Neural cell (in vitro differentiated cells): ENCODE measurements around the gene DTYMK. TPM values are rescaled to one million over a fixed set of nuclear protein-coding genes. Genes with fewer than 3 reads are reported as not detected.

Source experiments
- H2AFZ ChIP-seq: fragments of 200-600, 300-800 bp; sonication (generic), shearing (Covaris generic); 2 replicates; pipeline ENCODE4 v1.6.0; 2014; ENCODE audit warnings: low read depth, mild to moderate bottlenecking, antibody characterized with exemption, low read length, moderate library complexity
- H3F3A ChIP-seq: fragments of 200-600 bp; shearing (Covaris generic); 2 replicates; pipeline ENCODE4 v1.6.1; 2016; ENCODE audit warnings: mild to moderate bottlenecking, moderate library complexity, mixed read lengths, antibody characterized with exemption, low read length; ENCODE audit not compliant: insufficient read depth, poor library complexity, severe bottlenecking
- H3K27ac ChIP-seq: fragments of 200-600, 300-800 bp; sonication (generic), shearing (Covaris generic); 2 replicates; pipeline ENCODE4 v1.5.1; 2014; ENCODE audit warnings: mild to moderate bottlenecking, low read length, moderate library complexity
- H3K27me3 ChIP-seq: fragments of 300-800, 200-600 bp; sonication (generic), shearing (Covaris generic); 2 replicates; pipeline ENCODE4 v1.6.0; 2014; ENCODE audit warnings: mild to moderate bottlenecking, low read depth, low read length, moderate library complexity; ENCODE audit not compliant: insufficient read depth
- H3K36me3 ChIP-seq: fragments of 300-800, 200-600 bp; sonication (generic), shearing (Covaris generic); 2 replicates; pipeline ENCODE4 v1.5.1; 2014; ENCODE audit warnings: mild to moderate bottlenecking, antibody characterized with exemption, low read length, moderate library complexity; ENCODE audit not compliant: insufficient read depth
- H3K4me2 ChIP-seq: fragments of 300-800, 200-600 bp; sonication (generic), shearing (Covaris generic); 2 replicates; pipeline ENCODE4 v1.6.0; 2014; ENCODE audit warnings: mild to moderate bottlenecking, low read length
- H3K4me3 ChIP-seq: fragments of 300-800, 200-600 bp; sonication (generic), shearing (Covaris generic); 2 replicates; pipeline ENCODE4 v1.5.1; 2014; ENCODE audit warnings: mild to moderate bottlenecking, low read length, moderate library complexity
- H3K79me2 ChIP-seq: fragments of 200-600 bp; shearing (Covaris generic); replicated peaks from 2 replicates; pipeline ENCODE4 v1.6.0; 2014; ENCODE audit warnings: mild to moderate bottlenecking, low read length, moderate library complexity; ENCODE audit not compliant: insufficient read depth
- H3K9ac ChIP-seq: fragments of 300-800, 200-600 bp; sonication (generic), shearing (Covaris generic); 2 replicates; pipeline ENCODE4 v1.6.1; 2016; ENCODE audit warnings: mild to moderate bottlenecking, low read length, mixed read lengths
- H3K9me2 ChIP-seq: fragments of 200-600 bp; shearing (Covaris generic); 2 replicates; pipeline ENCODE4 v1.6.1; 2016; ENCODE audit warnings: mild to moderate bottlenecking, low read length, mixed read lengths; ENCODE audit not compliant: insufficient read depth
- H3K9me3 ChIP-seq: fragments of 200-600, 300-800 bp; sonication (generic), shearing (Covaris generic); 2 replicates; pipeline ENCODE4 v1.6.1; 2016; ENCODE audit warnings: mild to moderate bottlenecking, mixed run types, low read length, moderate library complexity, mixed read lengths
- H4K20me1 ChIP-seq: fragments of 200-600 bp; shearing (Covaris generic); 2 replicates; pipeline ENCODE4 v1.6.1; 2016; ENCODE audit warnings: mild to moderate bottlenecking, mixed run types; ENCODE audit not compliant: insufficient read depth
- EP300 ChIP-seq: fragments of 450-650 bp; conservative IDR thresholded peaks from 2 replicates; pipeline ENCODE4 v1.6.1; 2014; ENCODE audit warnings: antibody characterized with exemption, mild to moderate bottlenecking, moderate library complexity; ENCODE audit not compliant: poor library complexity, severe bottlenecking
- EZH2 ChIP-seq: fragments of 200-600, 300-800 bp; shearing (Covaris generic), sonication (generic); IDR thresholded peaks from 2 replicates; pipeline ENCODE4 v1.6.1; 2014; ENCODE audit warnings: antibody characterized with exemption, low read length, borderline replicate concordance, mild to moderate bottlenecking; ENCODE audit not compliant: insufficient read depth, poor library complexity, severe bottlenecking
- MXI1 ChIP-seq: fragments of 450-650 bp; conservative IDR thresholded peaks from 2 replicates; pipeline ENCODE4 v1.6.1; 2014; ENCODE audit warnings: antibody characterized with exemption, mild to moderate bottlenecking; ENCODE audit not compliant: poor library complexity, severe bottlenecking
- POLR2AphosphoS5 ChIP-seq: IDR thresholded peaks from 2 replicates; pipeline ENCODE4 v1.6.1; 2012
- RAD21 ChIP-seq: fragments of 450-650 bp; conservative IDR thresholded peaks from 2 replicates; pipeline ENCODE4 v1.6.1; 2014; ENCODE audit warnings: antibody characterized with exemption, mild to moderate bottlenecking, moderate library complexity
- SMC3 ChIP-seq: fragments of 450-650 bp; conservative IDR thresholded peaks from 2 replicates; pipeline ENCODE4 v1.6.1; 2014; ENCODE audit warnings: antibody characterized with exemption, mild to moderate bottlenecking, moderate library complexity; ENCODE audit not compliant: poor library complexity
- TAF1 ChIP-seq: IDR thresholded peaks from 2 replicates; pipeline ENCODE4 v1.6.1; 2012; ENCODE audit warnings: low read depth
- polyA plus RNA-seq: library from polyadenylated mRNA; depleted of rRNA; stranded (reverse); fragments of >200 nt; gene quantifications from 2 replicates; pipeline ENCODE4 v1.2.3, GENCODE V29; 2014
- TF ChIP-seq, protein P1 (sequence below): IDR thresholded peaks from 2 replicates; pipeline ENCODE4 v1.6.1; 2012; ENCODE audit warnings: borderline replicate concordance
- TF ChIP-seq, protein P2 (sequence below): fragments of 450-650 bp; IDR thresholded peaks from 2 replicates; pipeline ENCODE4 v1.5.1; 2014; ENCODE audit warnings: antibody characterized with exemption, mild to moderate bottlenecking, moderate library complexity; ENCODE audit not compliant: poor library complexity, severe bottlenecking

The DTYMK gene
- polyA plus RNA-seq, 1 donor from 2014 or later, result 33.5 TPM

DNA sequence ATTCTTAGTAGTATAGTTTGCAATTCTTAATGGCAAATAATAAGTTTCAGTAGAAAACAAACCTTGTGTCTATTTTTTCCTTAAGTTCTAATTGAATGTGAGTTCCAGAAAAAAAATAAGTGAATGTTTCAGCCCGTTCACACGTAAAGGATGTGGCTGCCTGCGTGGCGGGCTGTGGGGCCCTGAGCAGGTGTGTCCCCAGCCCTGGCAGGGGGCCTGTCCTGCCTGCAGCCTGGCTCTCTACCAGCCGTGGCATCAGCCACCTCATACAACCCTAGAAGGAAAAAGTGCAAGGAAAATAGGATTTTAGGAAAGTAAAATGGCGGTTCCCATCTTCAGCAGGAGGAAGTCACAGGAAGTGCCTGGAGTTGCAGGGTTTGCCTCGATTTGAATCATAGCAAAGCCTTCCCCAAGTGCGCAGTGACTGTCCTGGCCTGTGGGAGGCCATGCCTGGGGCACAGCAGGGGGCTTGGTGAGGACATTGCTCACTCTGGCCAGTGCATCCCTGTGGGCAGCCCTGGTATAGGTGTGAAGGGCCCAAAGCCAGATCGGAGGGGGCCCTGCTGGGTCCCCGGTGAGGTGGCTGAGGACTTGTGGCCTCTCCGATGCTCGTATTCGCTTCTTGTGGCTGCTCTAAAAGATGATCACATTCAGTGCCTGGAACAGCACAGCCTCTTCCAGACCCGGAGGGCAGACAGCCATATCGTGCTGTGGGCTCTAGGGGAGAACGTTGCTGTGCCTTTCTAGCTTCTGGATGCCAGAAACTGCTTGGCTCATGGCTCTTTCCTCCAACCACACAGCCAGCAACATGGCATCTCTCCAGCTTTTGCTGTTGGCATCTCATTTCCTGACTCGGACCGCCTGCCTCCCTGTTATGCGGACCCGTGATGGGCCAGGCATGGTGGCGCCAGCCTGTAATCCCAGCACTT, 12.6 kb downstream of the DTYMK start:
- Histone ChIP-seq H3K4me3 (no peak overlapping the region), H4K20me1 (no peaks in the 10 kb centered on the region), H3K27ac (no peak overlapping the region), H3K9me3 (no peaks in the 10 kb centered on the region), H3F3A (no peaks in the 10 kb centered on the region), H3K79me2 (no peaks in the 10 kb centered on the region), H3K9ac (no peak overlapping the region), H2AFZ (no peak overlapping the region), H3K27me3 (no peaks in the 10 kb centered on the region), H3K9me2 (no peaks in the 10 kb centered on the region), H3K36me3 (no peaks in the 10 kb centered on the region), H3K4me2 (no peak overlapping the region)
- TF ChIP-seq TAF1 (no peak), EZH2 (no peak), POLR2AphosphoS5 (no peak), SMC3 (no peak), RAD21 (no peak), EP300 (no peak), MXI1 (no peak)
- TF ChIP-seq, protein P1, sequence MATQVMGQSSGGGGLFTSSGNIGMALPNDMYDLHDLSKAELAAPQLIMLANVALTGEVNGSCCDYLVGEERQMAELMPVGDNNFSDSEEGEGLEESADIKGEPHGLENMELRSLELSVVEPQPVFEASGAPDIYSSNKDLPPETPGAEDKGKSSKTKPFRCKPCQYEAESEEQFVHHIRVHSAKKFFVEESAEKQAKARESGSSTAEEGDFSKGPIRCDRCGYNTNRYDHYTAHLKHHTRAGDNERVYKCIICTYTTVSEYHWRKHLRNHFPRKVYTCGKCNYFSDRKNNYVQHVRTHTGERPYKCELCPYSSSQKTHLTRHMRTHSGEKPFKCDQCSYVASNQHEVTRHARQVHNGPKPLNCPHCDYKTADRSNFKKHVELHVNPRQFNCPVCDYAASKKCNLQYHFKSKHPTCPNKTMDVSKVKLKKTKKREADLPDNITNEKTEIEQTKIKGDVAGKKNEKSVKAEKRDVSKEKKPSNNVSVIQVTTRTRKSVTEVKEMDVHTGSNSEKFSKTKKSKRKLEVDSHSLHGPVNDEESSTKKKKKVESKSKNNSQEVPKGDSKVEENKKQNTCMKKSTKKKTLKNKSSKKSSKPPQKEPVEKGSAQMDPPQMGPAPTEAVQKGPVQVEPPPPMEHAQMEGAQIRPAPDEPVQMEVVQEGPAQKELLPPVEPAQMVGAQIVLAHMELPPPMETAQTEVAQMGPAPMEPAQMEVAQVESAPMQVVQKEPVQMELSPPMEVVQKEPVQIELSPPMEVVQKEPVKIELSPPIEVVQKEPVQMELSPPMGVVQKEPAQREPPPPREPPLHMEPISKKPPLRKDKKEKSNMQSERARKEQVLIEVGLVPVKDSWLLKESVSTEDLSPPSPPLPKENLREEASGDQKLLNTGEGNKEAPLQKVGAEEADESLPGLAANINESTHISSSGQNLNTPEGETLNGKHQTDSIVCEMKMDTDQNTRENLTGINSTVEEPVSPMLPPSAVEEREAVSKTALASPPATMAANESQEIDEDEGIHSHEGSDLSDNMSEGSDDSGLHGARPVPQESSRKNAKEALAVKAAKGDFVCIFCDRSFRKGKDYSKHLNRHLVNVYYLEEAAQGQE, result no peak
- TF ChIP-seq, protein P2, sequence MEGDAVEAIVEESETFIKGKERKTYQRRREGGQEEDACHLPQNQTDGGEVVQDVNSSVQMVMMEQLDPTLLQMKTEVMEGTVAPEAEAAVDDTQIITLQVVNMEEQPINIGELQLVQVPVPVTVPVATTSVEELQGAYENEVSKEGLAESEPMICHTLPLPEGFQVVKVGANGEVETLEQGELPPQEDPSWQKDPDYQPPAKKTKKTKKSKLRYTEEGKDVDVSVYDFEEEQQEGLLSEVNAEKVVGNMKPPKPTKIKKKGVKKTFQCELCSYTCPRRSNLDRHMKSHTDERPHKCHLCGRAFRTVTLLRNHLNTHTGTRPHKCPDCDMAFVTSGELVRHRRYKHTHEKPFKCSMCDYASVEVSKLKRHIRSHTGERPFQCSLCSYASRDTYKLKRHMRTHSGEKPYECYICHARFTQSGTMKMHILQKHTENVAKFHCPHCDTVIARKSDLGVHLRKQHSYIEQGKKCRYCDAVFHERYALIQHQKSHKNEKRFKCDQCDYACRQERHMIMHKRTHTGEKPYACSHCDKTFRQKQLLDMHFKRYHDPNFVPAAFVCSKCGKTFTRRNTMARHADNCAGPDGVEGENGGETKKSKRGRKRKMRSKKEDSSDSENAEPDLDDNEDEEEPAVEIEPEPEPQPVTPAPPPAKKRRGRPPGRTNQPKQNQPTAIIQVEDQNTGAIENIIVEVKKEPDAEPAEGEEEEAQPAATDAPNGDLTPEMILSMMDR, result no peak

DNA sequence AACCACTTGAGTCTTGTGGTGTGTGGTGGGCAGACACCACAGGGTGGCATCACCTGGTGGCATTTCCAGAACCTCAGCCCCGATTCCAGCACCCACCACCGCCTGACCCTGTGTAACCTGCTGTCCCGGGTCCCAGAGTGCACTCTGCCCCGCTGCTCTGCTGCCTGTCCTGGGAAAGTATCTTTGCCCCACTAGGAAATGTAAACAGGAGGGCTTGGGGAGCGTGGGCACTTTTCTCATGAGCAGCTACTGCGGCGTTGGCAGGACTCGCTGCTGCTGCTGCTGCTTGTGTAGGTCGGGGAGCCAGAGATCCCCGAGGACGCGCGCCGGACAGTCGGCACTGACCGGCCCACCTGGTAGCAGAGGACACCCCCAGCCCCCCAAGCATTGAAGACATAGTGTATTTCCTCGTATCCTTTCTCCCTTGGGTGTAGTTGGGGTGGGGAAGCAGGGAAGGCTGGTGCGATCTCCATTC, 13.4 kb downstream of the DTYMK start:
- no peaks in the 10 kb centered on the region for H3K27me3 ChIP-seq
- H3K9ac ChIP-seq, result no peak overlapping the region
- no peak overlapping the region for H3K4me2 ChIP-seq
- H3F3A ChIP-seq, result no peaks in the 10 kb centered on the region
- TF ChIP-seq RAD21 (no peak), EP300 (no peak), EZH2 (no peak), TAF1 (no peak), SMC3 (no peak), MXI1 (no peak), POLR2AphosphoS5 (no peak)
- TF ChIP-seq, protein P2, result no peak
- TF ChIP-seq, protein P1, result no peak
- H2AFZ ChIP-seq, result no peak overlapping the region
- no peaks in the 10 kb centered on the region for H3K36me3 ChIP-seq
- no peaks in the 10 kb centered on the region for H3K9me3 ChIP-seq
- no peak overlapping the region for H3K4me3 ChIP-seq
- H4K20me1 ChIP-seq, result no peaks in the 10 kb centered on the region
- no peaks in the 10 kb centered on the region for H3K79me2 ChIP-seq
- H3K9me2 ChIP-seq, result no peaks in the 10 kb centered on the region
- H3K27ac ChIP-seq, result no peak overlapping the region
